ELR (cell line): Measurements from ENCODE around the gene MBD4.
"Not testable (repeated sequence)": the region's sequence is repeated elsewhere in the genome, so short reads cannot be mapped to it uniquely, and the experiment has no call there.

Experiments
- DNase-seq: peaks from one replicate; pipeline ENCODE4 v3.0.0-alpha.2; 2015; ENCODE audit warnings: low read depth

MBD4 gene

DNA sequence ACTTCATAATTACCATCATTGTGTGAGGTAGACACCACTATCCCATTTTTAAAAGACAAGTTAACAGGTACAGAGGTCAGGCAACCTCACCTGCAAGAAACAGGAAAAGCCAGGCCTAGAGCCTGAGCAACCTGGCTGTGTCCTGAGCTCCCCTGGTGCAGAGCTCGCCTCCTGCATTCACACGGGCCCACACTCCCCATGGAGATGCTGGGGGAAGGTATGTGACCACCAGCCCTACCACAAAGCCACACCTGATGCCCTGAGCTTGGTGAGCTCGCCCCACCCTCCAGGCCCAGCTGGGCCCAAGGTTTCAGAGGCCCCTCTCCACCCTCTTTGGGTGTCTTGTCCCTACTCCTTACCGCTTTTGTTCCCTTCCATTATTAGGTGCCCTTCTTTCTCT lies 10.1 kb downstream of the MBD4 start:
- DNase-seq = no peak

DNA sequence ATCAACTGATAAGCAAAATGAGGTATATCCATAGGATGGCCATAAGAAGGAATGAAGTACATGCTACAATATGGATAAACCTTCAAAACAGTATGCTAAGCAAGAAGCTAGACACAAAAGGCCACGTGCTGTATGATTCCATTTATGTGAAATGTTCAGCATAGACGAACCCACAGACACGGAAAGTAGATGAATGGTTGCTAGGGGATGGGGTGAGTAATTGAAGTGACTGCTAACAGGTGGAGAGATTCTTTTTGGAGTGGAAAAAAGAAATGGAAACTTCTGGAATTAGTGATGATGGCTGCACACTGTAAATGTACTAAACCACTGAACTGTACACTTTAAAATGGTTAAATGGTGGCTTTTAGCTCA lies 10.7 kb downstream of the MBD4 start:
- DNase-seq = no peak

- peak; percentile 93 for DNase-seq
Measured at GRCh38 chr3:129428376-129429079, 11.2 kb downstream of the MBD4 start, which contains the start of gene EFCAB12. Gene EFCAB12, minus strand, starts transcription at chr3:129428636. Its CDS starts 148 bp downstream, at chr3:129428488.

- no peak for DNase-seq
Measured at GRCh38 chr3:129428007-129428375, 11.8 kb downstream of the MBD4 start.

DNA sequence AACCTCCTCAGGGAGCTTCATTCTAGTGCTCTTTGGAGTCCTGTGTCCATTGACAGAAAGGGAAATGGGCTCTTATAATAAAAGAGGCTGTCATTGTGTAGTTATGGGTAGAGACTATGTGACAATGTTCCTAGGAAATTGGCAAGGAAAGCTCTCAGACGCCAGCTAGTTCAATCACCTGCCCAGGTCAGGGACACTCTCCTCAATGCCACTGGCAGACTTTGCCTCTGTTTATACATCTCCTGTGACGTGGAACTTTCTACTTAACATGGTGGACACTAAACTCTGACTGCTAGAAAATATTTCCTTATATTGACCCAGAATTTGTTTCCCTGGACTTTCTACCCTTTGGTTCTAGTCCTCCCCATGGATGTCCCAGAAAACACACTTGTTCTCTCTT lies 14.1 kb downstream of the MBD4 start:
- DNase-seq = no peak

GRCh38 chr3:129425213-129425612 lies 14.5 kb downstream of the MBD4 start:
- DNase-seq = no peak

GRCh38 chr3:129424185-129424841 lies 15.4 kb downstream of the MBD4 start:
- DNase-seq = peak; percentile 63

DNA sequence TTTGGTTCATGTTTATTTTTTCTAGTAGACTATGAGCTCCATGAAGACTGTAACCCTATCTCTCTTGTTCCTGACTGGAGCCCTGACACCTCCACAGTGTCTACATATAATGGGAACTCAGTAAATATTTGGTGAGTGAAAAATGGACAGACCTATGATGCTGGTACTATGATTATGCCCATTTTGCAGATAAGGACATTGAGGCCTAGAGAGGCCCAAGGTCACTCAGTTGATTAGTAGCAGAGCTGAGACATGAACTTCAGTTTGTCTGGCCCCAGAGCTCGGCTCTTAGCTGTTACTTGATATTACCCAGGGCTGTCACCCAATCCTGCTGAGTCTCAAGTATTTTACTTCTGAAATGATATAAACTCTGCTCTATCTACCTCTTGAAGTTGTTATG lies 16.9 kb downstream of the MBD4 start:
- DNase-seq = no peak

DNA sequence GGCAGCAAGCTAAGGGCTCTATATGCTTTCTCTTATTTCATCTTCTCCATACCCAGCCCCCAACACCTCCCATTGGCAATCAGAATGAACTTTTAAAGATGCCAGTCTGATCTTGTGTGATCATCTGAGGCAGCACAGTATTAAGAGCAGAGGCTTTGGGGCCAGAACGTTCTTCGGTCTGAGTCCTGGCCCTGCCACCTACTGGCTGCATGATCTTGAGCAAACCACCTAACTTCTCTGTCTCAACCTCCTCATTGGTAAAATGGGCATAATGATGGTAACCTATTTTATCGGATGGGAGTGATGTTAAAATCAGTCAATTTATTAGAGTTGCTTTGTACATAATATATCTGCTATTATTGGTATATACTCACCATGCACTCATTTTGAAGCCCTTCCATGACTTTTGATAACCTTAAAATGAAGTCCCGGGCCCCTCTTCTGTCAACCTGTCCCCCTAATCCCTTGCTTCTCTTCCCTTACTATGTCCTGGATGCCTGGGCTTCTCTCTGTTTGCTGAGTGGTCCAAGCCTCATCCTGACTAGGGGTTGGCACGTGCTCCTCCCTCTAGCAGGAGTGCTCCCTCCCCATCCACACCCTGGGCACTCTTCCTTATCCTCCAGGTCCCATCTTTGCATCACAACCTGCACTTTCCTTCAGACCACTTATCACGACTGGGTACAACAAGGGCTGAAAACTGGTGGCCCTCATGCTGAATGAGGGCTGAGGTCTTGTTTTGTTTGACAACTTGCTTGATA lies 17.6 kb downstream of the MBD4 start:
- DNase-seq = no peak

GRCh38 chr3:129421236-129421883 lies 18.4 kb downstream of the MBD4 start:
- no peak for DNase-seq

DNA sequence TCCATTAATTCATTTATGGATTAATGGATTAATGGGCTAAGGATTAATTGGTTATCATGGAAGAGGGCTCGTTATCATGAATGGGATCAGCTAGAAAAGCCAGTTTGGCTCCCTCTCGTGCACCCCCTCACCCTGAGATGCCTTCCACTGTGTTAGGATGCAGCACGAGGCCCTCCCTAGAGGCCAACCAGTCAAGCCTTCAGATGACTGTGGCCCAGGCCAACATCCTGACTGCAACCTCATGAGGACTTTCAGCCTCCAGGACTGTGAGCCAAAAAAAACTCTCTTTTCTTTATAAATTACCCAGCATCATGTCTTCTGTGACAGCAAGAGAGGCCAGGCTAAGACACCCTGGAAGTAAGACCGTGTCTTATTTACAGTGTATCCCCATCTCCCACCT lies 20.3 kb downstream of the MBD4 start:
- DNase-seq = no peak

GRCh38 chr3:129418041-129418973 lies 21.4 kb downstream of the MBD4 start:
- DNase-seq = no peak

DNA sequence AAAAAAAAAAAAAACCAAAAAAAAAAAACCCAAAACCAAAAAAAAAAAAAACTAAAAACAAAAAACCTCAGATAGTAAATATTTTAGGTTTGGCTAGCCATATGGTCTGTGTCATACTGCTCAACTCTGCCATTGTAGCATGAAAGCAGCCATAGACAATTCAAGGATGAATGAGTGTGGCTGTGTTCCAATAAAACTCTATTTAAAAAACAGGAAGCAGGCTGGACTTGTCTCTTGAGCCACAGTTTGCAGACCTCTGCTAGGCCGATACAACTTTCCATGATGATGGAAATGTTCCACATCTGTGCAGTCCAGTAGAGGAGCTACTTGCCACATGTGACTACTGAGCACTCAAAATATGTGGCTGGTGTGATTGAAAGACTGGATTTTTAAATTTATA lies 22.4 kb downstream of the MBD4 start:
- DNase-seq = no peak

DNA sequence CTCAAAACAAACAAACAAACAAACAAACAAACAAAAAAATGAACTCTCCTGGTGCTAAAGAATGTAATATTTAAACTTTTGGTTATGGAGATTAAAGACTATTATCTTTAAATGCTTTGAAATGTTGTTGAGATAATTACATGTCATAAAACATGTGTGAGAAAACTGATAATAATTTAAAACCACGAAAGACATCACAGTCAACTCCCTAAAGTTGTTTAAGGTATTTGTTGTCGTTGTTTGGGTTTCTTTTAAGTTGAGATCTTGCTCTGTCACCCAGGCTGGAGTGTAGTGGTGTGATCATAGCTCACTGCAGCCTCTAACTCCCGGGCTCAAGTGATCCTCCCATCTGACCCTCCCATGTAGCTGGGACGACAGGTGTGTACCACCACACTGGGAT lies 23.3 kb downstream of the MBD4 start:
- no peak for DNase-seq

GRCh38 chr3:129415830-129416229 lies 23.9 kb downstream of the MBD4 start:
- DNase-seq = no peak

DNA sequence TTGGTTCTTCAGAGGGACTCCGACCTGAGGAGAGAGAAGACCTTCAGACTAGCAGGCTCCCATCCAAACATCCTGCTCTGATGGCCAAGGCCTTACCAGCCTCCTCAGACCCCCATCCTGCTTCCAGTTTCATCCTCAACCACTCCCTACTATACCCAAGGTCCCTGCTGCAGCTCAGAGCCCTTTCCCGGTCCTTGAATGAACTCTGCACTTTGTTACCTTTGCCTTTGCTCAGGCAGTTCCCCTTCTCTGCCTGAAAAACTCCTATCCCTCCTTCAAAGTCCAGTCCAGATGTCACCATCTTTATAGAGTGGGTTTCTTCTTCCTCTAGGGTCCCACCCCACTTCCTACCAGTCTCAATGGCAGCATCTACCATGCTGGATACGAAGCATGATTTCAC lies 24.4 kb downstream of the MBD4 start:
- no peak for DNase-seq

DNA sequence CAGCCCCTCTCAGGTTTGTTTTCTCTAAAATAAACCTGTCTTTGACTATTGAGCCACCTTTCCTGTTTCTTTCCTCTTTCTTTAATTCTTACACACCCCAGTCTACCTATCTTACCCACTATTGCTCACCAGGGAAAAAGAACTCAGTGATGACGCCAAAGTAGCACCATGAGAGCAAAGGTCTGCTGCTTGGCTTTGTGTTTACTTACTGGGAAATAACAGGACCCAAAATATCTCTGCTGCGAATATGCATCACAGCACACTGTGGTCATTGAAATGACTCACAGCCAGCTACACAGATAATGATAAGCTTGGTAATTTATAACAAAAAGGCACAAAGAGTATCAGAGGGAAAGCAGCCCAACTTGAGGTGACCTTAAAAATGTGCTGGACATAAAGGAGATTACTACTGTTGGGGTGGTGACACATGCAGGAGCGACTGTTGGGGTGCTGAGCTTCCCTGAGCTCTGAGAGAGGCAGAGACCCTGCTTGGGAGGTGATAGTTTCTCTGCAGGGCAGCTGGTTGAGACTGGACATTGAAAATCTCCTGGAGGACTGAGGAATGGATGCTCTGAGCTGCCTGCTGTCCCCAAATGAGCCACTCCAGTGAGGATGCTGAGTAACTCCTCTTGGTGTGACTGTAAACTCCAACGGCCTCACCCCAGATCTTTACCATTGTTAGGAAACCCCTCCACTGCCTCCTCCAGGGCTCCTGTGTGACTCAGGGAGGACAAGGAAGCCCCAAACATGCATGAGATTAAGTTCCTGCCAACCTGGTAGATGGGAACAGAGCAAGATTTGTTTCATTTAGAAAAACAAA lies 25.9 kb downstream of the MBD4 start:
- peak; percentile 90 for DNase-seq

GRCh38 chr3:129413238-129413637 lies 26.5 kb downstream of the MBD4 start:
- not testable (repeated sequence) for DNase-seq

- no peak for DNase-seq
Measured at GRCh38 chr3:129412542-129413198, 27.1 kb downstream of the MBD4 start.

- no peak for DNase-seq
Measured at GRCh38 chr3:129410971-129411370, 28.8 kb downstream of the MBD4 start.
